ENCODE measurements around the gene FGFRL1. TPM values are rescaled to one million over a fixed set of nuclear protein-coding genes. Genes with fewer than 3 reads are reported as not detected.

FGFRL1 gene
- total and polyA plus RNA-seq, 2 experiments from 2014 or later, result 10.8 to 58.7 TPM

GRCh38 chr4:964346-965025, 46.9 kb upstream of the FGFRL1 start:
- no peak overlapping the region for H3K27ac ChIP-seq
- 88 to 93% methylated on average over 17 to 18 of the region's 23 CpGs for WGBS, 2 experiments (ENCODE audit: low coverage in 1 of 2, low lambda C conversion rate in 2 of 2, missing lambda C conversion rate in 2 of 2)
- TF ChIP-seq EZH2 (IDR thresholded peaks at IDR 0.05; ENCODE audit: insufficient read depth, poor library complexity, severe bottlenecking) (no peak), EZH2phosphoT487 (IDR thresholded peaks at IDR 0.05; ENCODE audit: insufficient read depth, low read depth) (no peak)
- no peaks in the 10 kb centered on the region for H3K27me3 ChIP-seq (replicated peaks; ENCODE audit: insufficient read depth)
- no peaks in the 10 kb centered on the region for H4K20me1 ChIP-seq (ENCODE audit: insufficient read depth)
- no peaks in the 10 kb centered on the region for H3K36me3 ChIP-seq (ENCODE audit: low read depth)
- H3F3A ChIP-seq (ENCODE audit: insufficient read depth), result no peaks in the 10 kb centered on the region
- no peaks in the 10 kb centered on the region for H3K79me2 ChIP-seq (ENCODE audit: insufficient read depth)
- no peaks in the 10 kb centered on the region for H3K9me2 ChIP-seq (ENCODE audit: insufficient read depth)
- H3K4me3 ChIP-seq, result no peak overlapping the region
- no peak overlapping the region for H3K4me2 ChIP-seq (ENCODE audit: unreplicated experiment)
- no peak for DNase-seq
- H3K4me1 ChIP-seq (ENCODE audit: insufficient read depth), result no peaks in the 10 kb centered on the region
- no peak overlapping the region for H3K9ac ChIP-seq
- in situ Hi-C loops (cut with MboI), result no loop called here
- no peak overlapping the region for H2AFZ ChIP-seq
- H3K9me3 ChIP-seq (ENCODE audit: low read depth), result no peaks in the 10 kb centered on the region

- 93 to 94% methylated on average over 26 of the region's 26 CpGs for WGBS, 2 experiments (ENCODE audit: low coverage in 1 of 2, low lambda C conversion rate in 2 of 2, missing lambda C conversion rate in 2 of 2)
- no peak overlapping the region for H3K4me2 ChIP-seq (ENCODE audit: unreplicated experiment)
- no peak for DNase-seq
- H3K79me2 ChIP-seq (ENCODE audit: insufficient read depth), result no peaks in the 10 kb centered on the region
- no peaks in the 10 kb centered on the region for H3K4me1 ChIP-seq (ENCODE audit: insufficient read depth)
- no peaks in the 10 kb centered on the region for H3K36me3 ChIP-seq (ENCODE audit: low read depth)
- H2AFZ ChIP-seq, result no peak overlapping the region
- H3K4me3 ChIP-seq, result no peak overlapping the region
- no peak overlapping the region for H3K27ac ChIP-seq
- no peak overlapping the region for H3K9ac ChIP-seq
- TF ChIP-seq EZH2phosphoT487 (IDR thresholded peaks at IDR 0.05; ENCODE audit: insufficient read depth, low read depth) (no peak), EZH2 (IDR thresholded peaks at IDR 0.05; ENCODE audit: insufficient read depth, poor library complexity, severe bottlenecking) (no peak)
- in situ Hi-C loops (cut with MboI), result no loop called here
- no peaks in the 10 kb centered on the region for H3F3A ChIP-seq (ENCODE audit: insufficient read depth)
- no peaks in the 10 kb centered on the region for H3K9me3 ChIP-seq (ENCODE audit: low read depth)
- H4K20me1 ChIP-seq (ENCODE audit: insufficient read depth), result no peaks in the 10 kb centered on the region
- no peaks in the 10 kb centered on the region for H3K27me3 ChIP-seq (replicated peaks; ENCODE audit: insufficient read depth)
- H3K9me2 ChIP-seq (ENCODE audit: insufficient read depth), result no peaks in the 10 kb centered on the region
These were observed 46.2 kb upstream of the FGFRL1 start for GRCh38 chr4:965048-965765.

- no peak overlapping the region for H3K27ac ChIP-seq
- H3K4me3 ChIP-seq, result no peak overlapping the region
- in situ Hi-C loops (cut with MboI), result no loop called here
- H3K4me1 ChIP-seq (ENCODE audit: insufficient read depth), result no peaks in the 10 kb centered on the region
- H3K27me3 ChIP-seq (replicated peaks; ENCODE audit: insufficient read depth), result no peaks in the 10 kb centered on the region
- WGBS, 2 experiments (ENCODE audit: low coverage in 1 of 2, low lambda C conversion rate in 2 of 2, missing lambda C conversion rate in 2 of 2), result 87 to 92% methylated on average over 21 of the region's 21 CpGs
- no peak overlapping the region for H3K9ac ChIP-seq
- H3K9me2 ChIP-seq (ENCODE audit: insufficient read depth), result no peaks in the 10 kb centered on the region
- H2AFZ ChIP-seq, result no peak overlapping the region
- no peaks in the 10 kb centered on the region for H3F3A ChIP-seq (ENCODE audit: insufficient read depth)
- no peaks in the 10 kb centered on the region for H3K36me3 ChIP-seq (ENCODE audit: low read depth)
- H3K79me2 ChIP-seq (ENCODE audit: insufficient read depth), result no peaks in the 10 kb centered on the region
- no peak for DNase-seq
- no peaks in the 10 kb centered on the region for H3K9me3 ChIP-seq (ENCODE audit: low read depth)
- H4K20me1 ChIP-seq (ENCODE audit: insufficient read depth), result no peaks in the 10 kb centered on the region
- TF ChIP-seq EZH2 (IDR thresholded peaks at IDR 0.05; ENCODE audit: insufficient read depth, poor library complexity, severe bottlenecking) (no peak), EZH2phosphoT487 (IDR thresholded peaks at IDR 0.05; ENCODE audit: insufficient read depth, low read depth) (no peak)
- no peak overlapping the region for H3K4me2 ChIP-seq (ENCODE audit: unreplicated experiment)
These were observed 45.7 kb upstream of the FGFRL1 start for GRCh38 chr4:965766-966134.

- no peaks in the 10 kb centered on the region for H3K79me2 ChIP-seq (ENCODE audit: insufficient read depth)
- in situ Hi-C loops (cut with MboI), result no loop called here
- H3K4me2 ChIP-seq (ENCODE audit: unreplicated experiment), result no peak overlapping the region
- 89 to 91% methylated on average over 31 to 40 of the region's 48 CpGs for WGBS, 2 experiments (ENCODE audit: low coverage in 1 of 2, low lambda C conversion rate in 2 of 2, missing lambda C conversion rate in 2 of 2)
- no peaks in the 10 kb centered on the region for H3K36me3 ChIP-seq (ENCODE audit: low read depth)
- no peak overlapping the region for H3K9ac ChIP-seq
- no peak for DNase-seq
- no peak overlapping the region for H3K4me3 ChIP-seq
- TF ChIP-seq EZH2phosphoT487 (IDR thresholded peaks at IDR 0.05; ENCODE audit: insufficient read depth, low read depth), result no peak
- no peak for TF ChIP-seq EZH2 (IDR thresholded peaks at IDR 0.05; ENCODE audit: insufficient read depth, poor library complexity, severe bottlenecking)
- no peaks in the 10 kb centered on the region for H3K9me3 ChIP-seq (ENCODE audit: low read depth)
- no peaks in the 10 kb centered on the region for H3K4me1 ChIP-seq (ENCODE audit: insufficient read depth)
- H3F3A ChIP-seq (ENCODE audit: insufficient read depth), result no peaks in the 10 kb centered on the region
- no peaks in the 10 kb centered on the region for H3K9me2 ChIP-seq (ENCODE audit: insufficient read depth)
- H3K27ac ChIP-seq, result no peak overlapping the region
- H3K27me3 ChIP-seq (replicated peaks; ENCODE audit: insufficient read depth), result no peaks in the 10 kb centered on the region
- no peak overlapping the region for H2AFZ ChIP-seq
- H4K20me1 ChIP-seq (ENCODE audit: insufficient read depth), result no peaks in the 10 kb centered on the region
These were observed 44.9 kb upstream of the FGFRL1 start for GRCh38 chr4:966266-967112.

All from GM23248 (cell line).